COLO829 (cell line): ENCODE data around the gene TNFRSF6B.
"Not testable (repeated sequence)": the region's sequence is repeated elsewhere in the genome, so short reads cannot be mapped to it uniquely, and the experiment has no call there.

ENCODE experiments used
- DNase-seq: peaks from one replicate; pipeline ENCODE4 v3.0.0; 2012; ENCODE audit warnings: low spot score

Gene TNFRSF6B

DNA sequence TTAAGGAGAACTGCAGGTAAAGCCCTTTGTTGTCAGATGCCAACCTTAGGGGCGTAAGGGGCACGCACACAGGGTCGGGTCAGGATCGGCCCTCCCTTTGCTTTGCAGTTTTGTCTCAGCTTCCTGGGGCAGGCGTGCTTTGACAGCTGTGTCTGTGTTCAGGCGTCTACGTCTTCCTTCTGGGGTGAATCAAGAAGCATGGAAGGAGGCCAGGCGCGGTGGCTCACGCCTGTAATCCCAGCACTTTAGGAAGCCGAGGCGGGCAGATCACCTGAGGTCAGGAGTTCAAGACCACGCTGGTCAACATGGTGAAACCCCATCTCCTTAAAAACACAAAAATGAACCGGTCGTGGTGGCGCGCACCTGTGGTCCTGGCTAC lies 12.7 kb downstream of the TNFRSF6B start:
- no peak for DNase-seq

DNA sequence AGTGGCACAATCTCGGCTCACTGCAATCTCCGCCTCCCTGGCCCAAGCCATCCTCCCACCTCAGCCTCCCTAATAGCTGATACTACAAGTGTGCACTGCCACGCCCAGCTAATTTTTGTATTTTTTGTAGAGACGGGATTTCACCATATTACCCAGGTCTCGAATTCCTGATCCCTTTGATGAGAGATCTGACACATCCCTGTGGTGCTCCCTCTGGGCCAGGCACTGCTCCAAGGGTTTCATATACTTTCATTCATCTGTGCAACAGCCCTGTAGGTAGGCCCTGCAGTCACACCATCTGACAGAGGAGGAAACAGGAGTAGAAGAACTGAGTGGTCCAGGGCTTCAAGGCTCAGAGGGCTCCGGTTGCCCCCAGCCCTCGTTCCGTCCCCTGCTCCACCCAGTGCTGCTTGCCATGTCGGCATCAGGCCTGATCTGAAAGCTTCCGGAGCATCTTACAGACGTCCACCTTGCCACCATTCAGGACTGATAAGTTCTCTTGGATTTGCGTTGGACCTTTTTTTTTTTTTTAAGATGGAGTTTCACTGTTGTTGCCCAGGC lies 14.7 kb downstream of the TNFRSF6B start:
- DNase-seq = no peak

DNA sequence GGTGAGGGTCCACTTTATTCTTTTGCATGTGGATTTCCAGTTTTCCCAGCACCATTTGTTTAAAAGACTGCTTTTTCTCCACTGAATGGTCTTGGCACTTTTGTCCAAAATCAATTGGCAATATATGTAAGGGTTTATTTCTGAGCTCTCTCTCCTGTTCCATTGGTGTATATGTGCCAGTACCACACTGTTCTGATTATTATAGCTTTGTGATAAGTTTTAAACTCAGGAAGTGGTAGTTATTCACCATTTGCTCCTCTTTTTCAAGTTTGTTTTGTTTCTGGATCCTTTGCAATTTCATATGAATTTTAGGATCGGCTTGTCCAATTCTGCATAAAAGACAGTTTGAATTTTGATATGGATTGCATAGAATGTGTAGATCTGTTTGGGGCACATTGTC lies 15.7 kb downstream of the TNFRSF6B start:
- no peak for DNase-seq

DNA sequence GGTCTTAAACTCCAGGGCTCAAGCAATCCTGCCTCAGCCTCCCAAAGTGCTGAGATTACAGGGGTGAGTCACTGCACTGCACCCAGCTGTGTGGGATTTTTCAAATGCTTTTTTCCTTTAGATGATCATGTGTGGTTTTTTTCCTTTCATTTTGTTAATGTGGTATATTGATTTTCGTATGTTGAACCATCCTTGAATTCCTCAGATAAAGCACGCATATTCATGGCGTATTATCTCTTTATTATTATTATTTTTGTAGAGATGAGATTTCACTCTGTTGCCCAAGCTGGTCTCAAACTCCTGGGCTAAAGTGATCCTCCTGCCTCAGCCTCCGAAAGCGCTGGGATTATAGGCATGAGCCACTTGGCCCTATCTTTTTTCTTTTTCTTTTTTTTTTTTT lies 18.4 kb downstream of the TNFRSF6B start:
- no peak for DNase-seq

DNA sequence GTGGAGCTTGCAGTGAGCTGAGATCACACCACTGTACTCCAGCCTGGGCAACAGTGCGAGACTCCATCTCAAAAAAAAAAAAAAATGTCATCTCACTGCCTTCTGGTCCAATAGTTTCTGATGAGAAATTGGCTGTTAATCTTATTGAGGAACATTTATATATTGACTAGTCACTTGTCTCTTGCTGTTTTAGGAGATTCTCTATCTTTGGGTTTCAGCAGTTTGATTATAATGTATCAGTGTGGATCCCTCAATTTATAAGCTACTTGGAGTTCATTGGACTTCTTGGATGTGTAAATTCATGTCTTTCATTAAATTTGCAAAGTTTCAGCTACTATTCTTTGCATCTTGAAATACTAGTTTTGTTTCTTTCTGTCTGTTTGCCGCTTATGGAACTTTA lies 22.5 kb downstream of the TNFRSF6B start:
- DNase-seq = no peak

DNA sequence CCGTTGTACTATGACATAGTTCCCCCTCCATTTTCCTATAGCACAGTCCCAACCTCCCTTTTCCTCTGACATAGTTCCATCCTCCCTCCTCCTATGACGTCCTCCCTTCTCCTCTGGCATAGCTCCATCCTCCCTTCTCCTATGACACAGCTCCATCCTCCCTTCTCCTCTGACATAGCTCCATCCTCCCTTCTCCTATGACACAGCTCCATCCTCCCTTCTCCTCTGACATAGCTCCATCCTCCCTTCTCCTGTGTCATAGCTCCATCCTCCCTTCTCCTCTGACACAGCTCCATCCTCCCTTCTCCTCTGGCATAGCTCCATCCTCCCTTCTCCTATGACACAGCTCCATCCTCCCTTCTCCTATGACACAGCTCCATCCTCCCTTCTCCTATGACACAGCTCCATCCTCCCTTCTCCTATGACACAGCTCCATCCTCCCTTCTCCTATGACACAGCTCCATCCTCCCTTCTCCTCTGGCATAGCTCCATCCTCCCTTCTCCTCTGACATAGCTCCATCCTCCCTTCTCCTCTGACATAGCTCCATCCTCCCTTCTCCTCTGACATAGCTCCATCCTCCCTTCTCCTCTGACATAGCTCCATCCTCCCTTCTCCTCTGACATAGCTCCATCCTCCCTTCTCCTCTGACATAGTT lies 26.6 kb downstream of the TNFRSF6B start:
- not testable (repeated sequence) for DNase-seq

DNA sequence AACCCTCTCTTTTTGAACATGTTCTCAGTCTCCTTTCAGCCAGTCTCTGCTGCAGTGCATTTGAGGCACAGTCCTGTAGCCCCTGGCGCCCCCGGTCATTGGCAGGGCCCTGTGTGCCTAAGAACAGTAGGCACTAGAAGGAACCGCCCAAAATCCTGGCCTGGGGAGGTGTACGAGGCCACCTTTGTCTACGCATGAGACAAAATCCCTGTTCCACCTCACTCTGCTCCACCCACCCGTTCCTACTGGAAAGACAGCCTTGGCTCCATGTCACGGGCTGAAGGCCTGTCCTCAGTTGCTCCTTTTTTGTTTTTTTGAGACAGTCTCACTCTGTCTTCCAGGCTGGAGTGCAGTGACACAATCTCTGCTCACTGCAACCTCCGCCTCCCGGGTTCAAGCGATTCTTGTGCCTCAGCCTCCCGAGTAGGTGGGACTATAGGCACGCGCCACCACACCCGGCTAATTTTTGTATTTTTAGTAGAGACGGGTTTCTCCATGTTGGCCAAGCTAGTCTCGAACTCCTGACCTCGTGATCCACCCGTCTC lies 33.8 kb downstream of the TNFRSF6B start:
- DNase-seq = not testable (repeated sequence)

DNA sequence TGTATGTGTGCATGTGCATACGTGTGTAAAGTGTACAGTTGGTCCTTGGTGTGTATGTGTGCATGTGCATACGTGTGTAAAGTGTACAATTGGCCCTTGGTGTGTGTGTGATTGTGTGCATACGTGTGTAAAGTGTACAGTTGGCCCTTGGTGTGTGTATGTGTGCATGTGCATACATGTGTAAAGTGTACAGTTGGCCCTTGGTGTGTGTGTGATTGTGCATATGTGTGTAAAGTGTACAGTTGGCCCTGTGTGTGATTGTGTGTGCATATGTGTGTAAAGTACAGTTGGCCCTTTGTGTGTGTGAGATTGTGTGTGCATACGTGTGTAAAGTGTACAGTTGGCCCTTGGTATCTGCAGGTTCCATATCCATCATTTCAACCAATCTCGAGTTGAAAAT lies 35.0 kb downstream of the TNFRSF6B start:
- DNase-seq = no peak

DNA sequence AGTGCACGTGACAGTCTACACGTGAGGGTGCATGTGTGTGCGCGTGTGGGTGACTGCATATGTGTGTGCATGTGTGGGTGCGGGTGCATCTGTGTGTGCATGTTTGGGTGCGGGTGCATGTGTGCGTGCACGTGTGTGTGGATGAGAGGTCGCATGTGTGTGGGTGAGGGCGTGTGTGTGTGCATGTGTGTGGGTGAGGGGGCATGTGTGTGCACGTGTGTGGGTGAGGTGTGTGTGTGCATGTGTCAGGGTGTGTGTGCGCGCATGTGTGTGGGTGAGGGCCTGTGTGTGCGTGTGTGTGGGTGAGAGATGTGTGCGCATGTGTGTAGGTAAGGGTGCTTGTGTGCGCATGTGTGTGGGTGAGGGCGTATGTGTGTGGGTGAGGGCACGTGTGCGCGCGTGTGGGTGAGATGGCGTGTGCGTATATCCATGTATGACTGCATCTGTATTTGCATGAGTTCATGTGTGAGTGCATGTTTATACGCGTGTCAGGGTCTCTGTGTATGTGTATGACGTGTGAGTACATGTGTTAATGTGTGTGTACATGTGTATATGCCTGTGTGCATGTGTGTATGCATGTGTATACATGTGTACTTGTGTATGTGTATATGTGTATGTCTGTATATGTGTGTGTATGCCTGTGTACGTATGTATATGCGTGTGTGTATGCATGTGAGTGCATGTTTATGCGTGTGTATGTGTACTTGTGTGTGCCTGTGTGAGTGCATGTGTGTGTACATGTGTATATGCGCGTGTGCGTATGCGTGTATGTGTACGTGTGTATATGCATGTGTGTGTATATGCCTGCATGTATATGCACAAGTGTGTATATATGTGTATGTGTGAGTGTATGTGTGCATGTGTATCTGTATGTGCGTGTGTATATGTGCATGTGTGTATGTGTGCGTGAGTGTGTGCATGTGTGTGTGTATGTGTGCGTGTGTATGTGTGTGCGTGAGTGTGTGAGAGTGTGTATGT lies 36.0 kb downstream of the TNFRSF6B start:
- no peak for DNase-seq

DNA sequence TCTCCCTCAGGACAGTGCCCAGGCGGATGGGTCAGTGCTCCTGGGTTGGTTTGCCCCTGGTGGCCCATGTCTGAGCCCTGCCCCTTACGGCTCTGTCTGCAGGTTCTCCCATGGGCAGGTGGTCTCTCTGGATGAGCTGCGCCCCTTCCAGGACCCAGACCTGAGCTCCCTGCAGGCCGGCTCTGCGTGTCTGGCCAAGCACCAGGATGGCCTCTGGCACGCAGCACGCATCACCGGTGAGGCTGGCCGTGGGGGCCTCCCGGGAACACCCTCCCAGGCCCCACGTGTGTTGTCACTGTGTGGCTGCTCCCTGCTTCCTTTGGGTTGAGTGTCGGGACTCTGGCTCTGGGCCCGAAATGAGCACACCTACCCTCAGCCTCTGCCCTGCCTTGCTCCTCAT lies 36.7 kb downstream of the TNFRSF6B start:
- no peak for DNase-seq

DNA sequence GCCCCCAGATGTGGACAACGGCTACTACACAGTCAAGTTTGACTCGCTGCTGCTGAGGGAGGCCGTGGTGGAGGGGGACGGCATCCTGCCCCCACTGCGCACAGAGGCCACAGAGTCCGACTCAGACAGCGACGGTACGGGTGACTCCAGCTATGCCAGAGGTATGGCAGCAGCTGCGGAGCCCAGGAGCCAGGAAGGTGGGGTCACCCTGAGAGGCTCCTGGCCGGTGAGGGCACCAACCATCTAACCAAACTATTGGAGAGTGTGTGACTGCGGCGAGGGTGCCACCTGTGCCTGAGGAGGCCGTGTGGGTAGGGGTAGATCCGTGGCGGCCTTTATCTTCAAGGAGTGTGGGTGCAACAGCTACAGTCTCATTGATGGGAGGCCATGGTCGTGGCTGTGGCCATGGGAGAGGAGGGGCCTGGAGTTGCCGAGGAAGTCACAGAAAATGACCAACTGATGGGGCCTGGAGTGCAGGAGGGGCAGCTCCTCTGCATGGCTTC lies 37.2 kb downstream of the TNFRSF6B start:
- DNase-seq = no peak

DNA sequence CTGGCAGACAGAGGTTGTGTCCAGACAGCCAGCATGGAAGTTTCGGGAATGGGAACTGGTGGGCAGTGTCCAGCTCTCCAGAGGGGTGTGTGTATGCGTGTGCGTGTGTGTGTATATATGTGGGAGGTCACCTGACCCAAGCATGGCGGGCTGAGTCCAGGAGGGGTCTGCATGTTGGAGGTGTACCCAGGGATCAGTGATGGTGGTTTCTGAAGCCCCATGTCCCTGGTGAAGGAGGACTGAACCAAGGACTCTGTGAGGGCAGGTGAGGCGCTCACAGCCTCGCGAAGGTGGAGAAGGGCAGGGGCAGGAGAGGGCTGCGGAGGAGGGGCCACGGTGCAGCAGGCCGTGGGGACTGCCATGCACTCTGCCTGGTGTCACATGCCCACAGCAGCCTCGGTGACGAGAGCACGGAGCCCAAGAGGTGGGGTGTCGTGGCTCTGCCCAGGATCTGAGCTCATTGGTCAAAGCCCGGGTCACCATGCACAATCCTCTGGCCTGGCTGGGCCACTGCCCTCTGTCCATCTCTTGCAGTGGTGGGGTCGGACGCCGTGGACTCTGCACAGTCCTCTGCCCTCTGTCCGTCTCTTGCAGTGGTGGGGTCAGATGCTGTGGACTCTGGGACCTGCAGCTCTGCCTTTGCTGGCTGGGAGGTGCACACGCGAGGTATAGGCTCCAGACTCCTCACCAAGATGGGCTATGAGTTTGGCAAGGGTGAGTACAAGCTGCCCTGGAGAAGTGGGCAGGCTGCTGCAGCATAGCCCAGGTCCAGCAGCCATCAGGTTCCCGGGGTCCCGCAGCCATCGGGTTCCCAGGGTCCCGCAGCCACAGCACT lies 37.9 kb downstream of the TNFRSF6B start:
- no peak for DNase-seq

DNA sequence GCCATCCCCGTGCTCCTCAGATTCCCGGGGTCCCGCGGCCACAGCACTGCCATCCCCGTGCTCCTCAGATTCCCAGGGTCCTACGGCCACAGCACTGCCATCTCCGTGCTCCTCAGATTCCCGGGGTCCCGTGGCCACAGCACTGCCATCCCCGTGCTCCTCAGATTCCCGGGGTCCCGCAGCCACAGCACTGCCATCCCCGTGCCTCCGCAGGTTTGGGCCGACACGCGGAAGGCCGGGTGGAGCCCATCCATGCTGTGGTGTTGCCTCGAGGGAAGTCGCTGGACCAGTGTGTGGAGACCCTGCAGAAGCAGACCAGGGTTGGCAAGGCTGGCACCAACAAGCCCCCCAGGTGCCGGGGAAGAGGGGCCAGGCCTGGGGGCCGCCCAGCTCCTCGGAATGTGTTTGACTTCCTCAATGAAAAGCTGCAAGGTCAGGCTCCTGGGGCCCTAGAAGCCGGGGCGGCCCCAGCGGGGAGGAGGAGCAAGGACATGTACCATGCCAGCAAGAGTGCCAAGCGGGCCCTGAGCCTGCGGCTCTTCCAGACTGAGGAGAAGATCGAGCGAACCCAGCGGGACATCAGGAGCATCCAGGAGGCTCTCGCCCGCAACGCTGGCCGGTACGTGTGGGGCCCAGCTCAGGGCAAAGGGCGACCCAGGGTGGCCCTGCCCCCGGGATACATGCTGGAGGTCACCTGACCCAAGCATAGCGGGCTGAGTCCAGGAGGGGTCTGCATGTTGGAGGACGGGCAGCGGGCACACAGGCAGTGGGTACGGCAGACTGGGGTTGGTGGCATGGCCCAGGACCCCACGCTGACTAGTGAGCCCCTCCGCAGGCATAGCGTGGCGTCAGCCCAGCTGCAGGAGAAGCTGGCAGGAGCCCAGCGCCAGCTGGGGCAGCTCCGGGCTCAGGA lies 38.8 kb downstream of the TNFRSF6B start:
- DNase-seq = no peak

DNA sequence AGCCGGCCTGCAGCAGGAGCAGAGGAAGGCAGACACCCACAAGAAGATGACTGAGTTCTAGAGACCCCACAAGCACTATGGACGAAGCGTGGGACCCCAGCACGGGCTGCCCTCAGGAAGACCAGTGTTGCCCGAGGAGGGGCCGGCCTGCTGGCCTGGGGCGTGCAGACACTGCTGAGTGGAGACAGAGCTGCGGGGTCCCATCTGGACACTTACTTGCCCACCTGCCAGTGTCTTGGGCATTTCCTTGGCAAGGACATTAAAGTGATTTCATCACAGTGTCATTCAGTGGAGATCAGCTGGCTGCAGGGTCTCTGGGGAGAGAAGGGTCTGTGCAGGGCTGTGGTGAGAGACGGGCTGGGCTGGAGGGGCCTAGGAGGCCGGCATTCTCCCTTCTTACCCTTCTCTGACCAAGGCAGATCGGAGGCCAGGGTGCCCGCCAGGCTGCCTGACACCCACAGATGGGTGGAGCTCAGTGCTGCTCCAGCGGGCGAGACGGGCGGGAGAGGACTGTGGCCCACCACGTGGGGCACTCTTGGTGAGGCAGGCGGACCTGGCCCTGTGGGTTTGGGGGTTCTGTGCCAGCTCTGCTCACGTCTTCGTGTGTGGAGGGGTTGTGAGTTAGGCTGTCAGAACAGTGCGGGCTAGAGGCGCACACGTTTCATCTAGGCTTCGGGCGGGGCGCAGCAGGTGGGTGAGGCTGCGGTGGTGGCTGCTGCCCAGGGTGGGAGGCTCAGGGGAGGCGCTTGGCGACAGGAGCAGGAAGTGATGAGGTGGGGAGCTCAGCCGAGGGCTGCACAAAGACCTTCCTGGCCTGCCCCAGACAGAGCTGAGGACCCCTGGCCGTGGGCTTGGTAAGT lies 39.6 kb downstream of the TNFRSF6B start, which contains the start of gene LIME1:
Gene LIME1 (plus strand): TSS at position 806 of the 860 bp plus-strand sequence. CDS start 886 bp downstream, outside the sequence.
- DNase-seq = no peak

DNA sequence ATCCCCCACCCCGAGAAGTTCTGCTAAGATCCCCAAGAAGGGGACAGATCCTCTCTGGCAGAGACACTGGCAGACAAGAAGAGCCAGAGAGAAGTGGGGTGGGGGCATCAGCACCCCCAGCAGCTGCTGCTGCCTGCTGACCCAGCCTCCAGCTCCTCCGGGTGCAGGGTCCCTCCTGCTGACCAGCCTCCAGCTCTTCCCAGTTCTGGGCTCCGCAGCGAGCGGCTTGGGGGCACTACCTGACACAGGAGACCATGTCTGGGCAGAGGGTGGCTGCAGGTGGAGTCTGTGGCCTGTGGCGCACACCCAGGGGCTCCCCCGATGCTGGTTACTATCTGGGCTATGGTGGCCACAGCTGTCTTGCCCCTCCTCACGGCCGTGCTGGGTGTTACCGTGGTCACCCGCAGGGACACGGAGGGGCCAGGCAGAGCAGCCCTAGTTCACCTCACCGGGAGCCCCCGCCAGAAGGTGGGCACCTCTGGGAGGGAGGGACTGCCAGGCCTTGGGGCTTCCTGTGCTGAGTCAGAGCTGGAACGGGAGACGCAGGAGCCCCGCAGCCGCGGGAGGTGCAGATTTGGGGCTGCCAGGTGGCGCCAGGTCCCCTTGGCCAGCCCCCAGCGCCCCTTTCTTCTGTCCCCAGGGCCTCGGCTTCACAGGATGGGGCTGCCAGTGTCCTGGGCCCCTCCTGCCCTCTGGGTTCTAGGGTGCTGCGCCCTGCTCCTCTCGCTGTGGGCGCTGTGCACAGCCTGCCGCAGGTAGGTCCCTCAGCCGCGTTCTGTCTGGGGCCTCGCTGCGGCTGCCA lies 40.6 kb downstream of the TNFRSF6B start:
- DNase-seq = no peak

DNA sequence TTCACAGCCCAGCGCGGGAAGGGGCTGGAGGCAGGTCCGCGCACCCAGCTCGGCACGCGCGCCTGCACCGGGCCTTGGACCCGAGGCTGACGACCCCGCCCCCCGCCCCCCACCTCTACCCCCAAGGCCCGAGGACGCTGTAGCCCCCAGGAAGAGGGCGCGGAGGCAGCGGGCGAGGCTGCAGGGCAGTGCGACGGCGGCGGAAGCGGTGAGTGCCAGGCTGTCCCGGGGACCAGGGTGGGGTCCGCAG lies 41.2 kb downstream of the TNFRSF6B start:
- no peak for DNase-seq

DNA sequence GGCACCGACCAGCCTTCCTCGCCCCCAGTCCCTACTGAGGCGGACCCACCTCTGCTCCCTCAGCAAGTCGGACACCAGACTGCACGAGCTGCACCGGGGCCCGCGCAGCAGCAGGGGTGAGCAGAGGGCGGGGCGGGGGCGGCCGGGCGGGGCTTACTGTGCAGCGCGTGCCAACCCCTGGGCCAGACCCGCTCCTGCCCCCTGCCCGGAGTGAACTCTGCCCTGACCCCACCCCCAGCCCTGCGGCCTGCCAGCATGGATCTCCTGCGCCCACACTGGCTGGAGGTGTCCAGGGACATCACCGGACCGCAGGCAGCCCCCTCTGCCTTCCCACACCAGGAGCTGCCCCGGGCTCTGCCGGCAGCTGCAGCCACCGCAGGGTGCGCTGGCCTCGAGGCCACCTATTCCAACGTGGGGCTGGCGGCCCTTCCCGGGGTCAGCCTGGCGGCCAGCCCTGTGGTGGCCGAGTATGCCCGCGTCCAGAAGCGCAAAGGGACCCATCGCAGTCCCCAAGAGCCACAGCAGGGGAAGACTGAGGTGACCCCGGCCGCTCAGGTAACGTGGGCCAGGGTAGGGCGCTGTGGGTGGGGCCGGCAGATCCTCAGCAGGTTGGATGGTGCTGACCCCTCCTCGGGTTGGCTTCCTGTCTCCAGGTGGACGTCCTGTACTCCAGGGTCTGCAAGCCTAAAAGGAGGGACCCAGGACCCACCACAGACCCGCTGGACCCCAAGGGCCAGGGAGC lies 41.7 kb downstream of the TNFRSF6B start:
- no peak for DNase-seq

DNA sequence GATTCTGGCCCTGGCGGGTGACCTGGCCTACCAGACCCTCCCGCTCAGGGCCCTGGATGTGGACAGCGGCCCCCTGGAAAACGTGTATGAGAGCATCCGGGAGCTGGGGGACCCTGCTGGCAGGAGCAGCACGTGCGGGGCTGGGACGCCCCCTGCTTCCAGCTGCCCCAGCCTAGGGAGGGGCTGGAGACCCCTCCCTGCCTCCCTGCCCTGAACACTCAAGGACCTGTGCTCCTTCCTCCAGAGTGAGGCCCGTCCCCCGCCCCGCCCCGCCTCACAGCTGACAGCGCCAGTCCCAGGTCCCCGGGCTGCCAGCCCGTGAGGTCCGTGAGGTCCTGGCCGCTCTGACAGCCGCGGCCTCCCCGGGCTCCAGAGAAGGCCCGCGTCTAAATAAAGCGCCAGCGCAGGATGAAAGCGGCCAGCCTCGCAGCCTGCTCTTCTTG lies 42.3 kb downstream of the TNFRSF6B start:
- DNase-seq = no peak
